Skeletal muscle tissue (tissue), 4 donors: ENCODE measurements around the gene PTPRK. TPM values are rescaled to one million over a fixed set of nuclear protein-coding genes. Genes with fewer than 3 reads are reported as not detected.

Experiments
- H3K27ac ChIP-seq: one replicate; pipeline ENCODE4 v1.7.0; 2013; ENCODE audit warnings: mild to moderate bottlenecking, low read depth, low read length, inconsistent platforms
- H3K27me3 ChIP-seq, 3 donors: one replicate each; pipeline ENCODE4 v1.7.0; 2013; ENCODE audit warnings: low read length in 3 of 3; ENCODE audit not compliant: control insufficient read depth in 3 of 3, insufficient read depth in 3 of 3
- H3K36me3 ChIP-seq, 3 donors: one replicate each; pipeline ENCODE4 v1.7.0; 2013; ENCODE audit warnings: low read length in 3 of 3; ENCODE audit not compliant: control insufficient read depth in 3 of 3, insufficient read depth in 3 of 3
- H3K4me1 ChIP-seq, 3 donors: one replicate each; pipeline ENCODE4 v1.7.0; 2013; ENCODE audit warnings: low read length in 3 of 3, mild to moderate bottlenecking in 3 of 3; ENCODE audit not compliant: control insufficient read depth in 3 of 3, insufficient read depth in 3 of 3
- H3K4me3 ChIP-seq, 3 donors: one replicate each; pipeline ENCODE4 v1.7.0; 2013; ENCODE audit warnings: low read length in 3 of 3
- H3K9ac ChIP-seq, 3 donors: one replicate each; pipeline ENCODE4 v1.7.0; 2013; ENCODE audit warnings: low read length in 3 of 3, mild to moderate bottlenecking in 3 of 3, moderate library complexity in 2 of 3, low read depth in 1 of 3
- H3K9me3 ChIP-seq, 3 donors: one replicate each; pipeline ENCODE4 v1.7.0; 2013; ENCODE audit warnings: low read length in 3 of 3; ENCODE audit not compliant: control insufficient read depth in 3 of 3
- total RNA-seq: library from RNA; depleted of rRNA; stranded (reverse); fragments of >200 nt; gene quantifications from one replicate; pipeline ENCODE4 v1.2.3, GENCODE V29; 2014
- donor health status: Osteomylitis.

PTPRK gene
- total RNA-seq, 1 donor from 2014 or later: 37.1 TPM

DNA sequence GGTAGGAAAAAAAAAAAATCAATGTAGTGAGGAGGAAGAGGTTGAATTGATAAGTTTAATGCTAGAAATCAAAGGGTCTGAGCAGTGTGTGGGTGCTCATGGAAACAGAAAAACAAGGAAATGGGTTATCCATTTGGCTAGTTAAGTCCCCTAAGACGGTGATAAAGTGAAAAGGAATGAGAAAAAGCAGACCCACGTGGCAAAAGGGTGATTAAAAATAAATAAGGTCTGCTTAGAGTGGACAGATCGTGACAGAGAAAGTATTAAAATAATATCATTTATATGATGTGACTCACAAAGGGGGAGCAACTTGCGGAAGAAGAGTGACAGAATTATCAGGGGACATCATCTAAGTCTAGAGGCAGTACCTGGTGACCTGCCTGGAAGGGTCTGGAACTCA lies 367.8 kb downstream of the PTPRK start:
- Histone ChIP-seq H3K4me3 (no peak overlapping the region), H3K36me3 (no peaks in the 10 kb centered on the region), H3K9me3 (no peaks in the 10 kb centered on the region), H3K27me3 (no peaks in the 10 kb centered on the region), H3K4me1 (no peaks in the 10 kb centered on the region), H3K9ac (no peak overlapping the region), H3K27ac (no peak overlapping the region)

DNA sequence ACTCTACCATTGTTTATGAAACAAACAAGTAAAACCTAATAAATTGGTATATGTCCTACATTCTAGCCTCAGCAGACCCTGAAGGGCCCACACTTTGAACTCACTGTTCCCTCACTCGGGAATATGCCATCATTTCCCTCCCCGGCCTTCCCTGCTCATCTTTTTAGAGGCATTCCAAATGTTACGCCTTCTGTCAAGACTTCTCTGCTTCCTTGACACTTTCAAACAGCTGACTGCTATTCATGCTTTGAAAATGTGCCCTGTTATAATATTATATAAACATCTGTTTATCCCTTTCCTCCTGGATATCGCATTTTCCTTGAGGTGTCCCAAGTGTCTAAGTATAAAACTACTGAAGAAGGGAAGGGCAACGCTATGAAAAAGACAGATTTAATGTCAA lies 370.0 kb downstream of the PTPRK start:
- H3K27me3 ChIP-seq: no peaks in the 10 kb centered on the region
- no peak overlapping the region for H3K4me3 ChIP-seq
- no peaks in the 10 kb centered on the region for H3K4me1 ChIP-seq
- no peaks in the 10 kb centered on the region for H3K9me3 ChIP-seq
- no peak overlapping the region for H3K27ac ChIP-seq
- no peaks in the 10 kb centered on the region for H3K36me3 ChIP-seq
- no peak overlapping the region for H3K9ac ChIP-seq

DNA sequence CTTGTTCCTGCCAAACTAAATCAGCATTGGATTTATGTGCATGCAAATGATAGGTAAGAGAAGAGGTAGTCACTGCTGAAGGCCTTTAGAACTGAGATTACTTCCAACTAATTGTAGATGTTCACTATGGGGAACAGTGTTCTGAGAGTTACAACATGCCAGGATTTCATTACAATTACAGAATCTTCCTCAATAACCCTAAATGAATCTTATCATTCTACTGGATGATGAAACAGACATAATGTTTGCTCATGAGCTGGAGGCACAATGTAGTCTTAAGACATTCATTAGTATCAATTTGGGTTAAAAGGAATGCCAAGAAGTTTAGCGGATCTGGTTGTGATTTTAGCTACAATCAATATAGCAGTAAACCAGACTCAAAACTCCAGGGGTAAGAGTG lies 370.6 kb downstream of the PTPRK start:
- Histone ChIP-seq H3K4me1 (no peaks in the 10 kb centered on the region), H3K27me3 (no peaks in the 10 kb centered on the region), H3K9ac (no peak overlapping the region), H3K4me3 (no peak overlapping the region), H3K27ac (no peak overlapping the region), H3K9me3 (no peaks in the 10 kb centered on the region), H3K36me3 (no peaks in the 10 kb centered on the region)

DNA sequence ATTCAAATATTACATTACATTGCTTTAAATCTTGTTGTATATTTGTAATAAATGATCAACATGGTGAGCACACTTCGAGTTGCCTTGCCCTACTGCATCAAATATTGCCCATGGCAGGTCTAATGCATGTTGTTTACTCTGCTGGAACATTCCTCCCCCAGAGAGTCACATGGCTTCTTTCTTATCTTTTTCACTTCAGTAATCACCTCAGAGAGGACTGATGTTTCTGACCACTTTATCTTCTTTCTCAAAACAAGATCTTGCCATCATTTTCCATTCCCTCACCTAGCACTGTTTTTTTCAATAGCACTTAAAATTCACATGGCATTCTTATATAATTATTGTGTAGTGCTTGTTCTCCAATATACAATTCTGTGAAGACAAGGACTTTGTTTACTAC lies 376.1 kb downstream of the PTPRK start:
- H3K4me1 ChIP-seq: no peaks in the 10 kb centered on the region
- no peak overlapping the region for H3K27ac ChIP-seq

DNA sequence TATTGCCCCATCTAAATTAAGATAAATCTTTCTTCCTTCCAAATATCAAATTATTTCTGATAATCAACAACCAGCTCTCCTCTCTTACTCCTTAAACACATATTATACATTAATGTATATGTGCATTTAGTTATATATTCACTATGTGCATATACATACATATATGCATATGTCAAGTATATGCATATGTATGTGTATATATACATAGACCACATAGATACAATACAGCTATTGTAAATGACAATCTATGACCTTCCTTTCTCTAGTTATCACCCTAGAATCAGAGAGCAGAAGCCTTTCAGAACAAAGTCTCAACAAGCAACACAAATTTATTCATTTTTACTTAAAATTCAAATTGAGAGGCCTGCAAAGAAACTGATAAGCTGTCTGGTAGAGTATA lies 378.5 kb downstream of the PTPRK start:
- no peaks in the 10 kb centered on the region for H3K27me3 ChIP-seq
- H3K4me3 ChIP-seq: no peak overlapping the region
- no peak overlapping the region for H3K9ac ChIP-seq
- no peak overlapping the region for H3K27ac ChIP-seq
- no peaks in the 10 kb centered on the region for H3K9me3 ChIP-seq
- no peaks in the 10 kb centered on the region for H3K36me3 ChIP-seq
- H3K4me1 ChIP-seq: no peaks in the 10 kb centered on the region

More for the DNA sequence above, 376.1 kb downstream of the PTPRK start:
- no peaks in the 10 kb centered on the region for H3K36me3 ChIP-seq
- no peaks in the 10 kb centered on the region for H3K27me3 ChIP-seq
- H3K9ac ChIP-seq: no peak overlapping the region
- no peaks in the 10 kb centered on the region for H3K9me3 ChIP-seq
- no peak overlapping the region for H3K4me3 ChIP-seq

DNA sequence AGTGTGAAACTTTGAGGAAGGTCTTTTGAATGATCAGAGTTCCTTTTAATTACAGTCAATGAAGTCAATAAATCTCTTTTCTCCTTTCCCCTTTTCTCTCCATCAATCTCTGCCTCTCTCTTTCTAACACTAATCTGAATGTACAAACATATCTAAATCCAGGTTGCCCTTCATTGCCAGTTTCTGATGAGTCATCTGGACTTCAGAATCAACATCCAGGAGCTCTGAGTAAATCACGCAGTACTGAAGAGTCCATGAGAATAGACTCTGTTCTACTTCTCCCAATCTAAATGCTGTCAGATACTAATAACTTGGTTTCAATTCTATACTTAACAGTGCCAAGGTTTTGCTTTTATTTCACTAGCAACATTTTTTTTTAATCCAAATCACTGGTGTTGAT lies 380.9 kb downstream of the PTPRK start:
- Histone ChIP-seq H3K9ac (no peak overlapping the region), H3K27ac (no peak overlapping the region), H3K4me3 (no peak overlapping the region), H3K9me3 (no peaks in the 10 kb centered on the region), H3K36me3 (no peaks in the 10 kb centered on the region), H3K27me3 (no peaks in the 10 kb centered on the region), H3K4me1 (no peaks in the 10 kb centered on the region)

DNA sequence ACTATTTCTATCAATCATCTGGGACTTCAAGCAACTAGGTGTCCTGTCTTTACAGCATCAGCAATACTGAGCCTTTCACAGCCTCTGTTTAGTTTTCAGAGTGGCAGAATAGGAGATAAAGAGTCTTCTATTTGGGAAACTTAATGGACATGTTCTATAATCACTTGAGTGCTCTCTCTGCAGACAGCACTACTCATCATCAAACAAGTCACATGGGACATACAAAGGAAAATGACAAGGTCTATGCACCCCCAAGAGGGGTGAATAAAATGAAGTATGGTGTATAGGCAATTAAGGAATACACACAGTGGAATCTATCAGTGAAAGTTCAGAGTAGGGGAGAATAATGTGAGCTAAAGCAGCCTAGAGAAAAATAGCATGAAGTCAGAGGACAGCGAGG lies 381.7 kb downstream of the PTPRK start:
- Histone ChIP-seq H3K4me1 (no peaks in the 10 kb centered on the region), H3K4me3 (no peak overlapping the region), H3K9me3 (no peaks in the 10 kb centered on the region), H3K36me3 (no peaks in the 10 kb centered on the region), H3K27ac (no peak overlapping the region), H3K9ac (no peak overlapping the region), H3K27me3 (no peaks in the 10 kb centered on the region)

DNA sequence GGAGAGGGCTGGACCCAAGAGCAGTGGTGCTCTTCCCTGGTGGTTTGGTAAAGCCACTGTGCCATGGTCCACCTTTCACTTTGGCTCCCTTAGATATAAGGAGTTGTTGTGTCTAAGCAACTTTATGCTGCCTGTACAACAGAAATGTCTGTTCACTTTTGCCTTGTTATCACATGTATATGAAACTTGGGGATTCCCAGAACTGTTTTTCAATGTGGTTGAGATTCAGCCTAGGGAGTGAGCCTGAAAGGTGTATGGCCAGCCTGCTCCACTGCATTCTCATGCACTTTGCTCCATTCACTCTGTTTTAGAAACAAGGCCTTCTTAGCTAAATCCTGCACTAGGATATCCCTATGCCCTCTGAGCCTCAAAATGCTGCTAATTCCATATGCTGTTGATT lies 385.1 kb downstream of the PTPRK start:
- Histone ChIP-seq H3K9ac (no peak overlapping the region), H3K27ac (no peak overlapping the region), H3K27me3 (no peaks in the 10 kb centered on the region), H3K36me3 (no peaks in the 10 kb centered on the region), H3K4me1 (no peaks in the 10 kb centered on the region), H3K4me3 (no peak overlapping the region), H3K9me3 (no peaks in the 10 kb centered on the region)

DNA sequence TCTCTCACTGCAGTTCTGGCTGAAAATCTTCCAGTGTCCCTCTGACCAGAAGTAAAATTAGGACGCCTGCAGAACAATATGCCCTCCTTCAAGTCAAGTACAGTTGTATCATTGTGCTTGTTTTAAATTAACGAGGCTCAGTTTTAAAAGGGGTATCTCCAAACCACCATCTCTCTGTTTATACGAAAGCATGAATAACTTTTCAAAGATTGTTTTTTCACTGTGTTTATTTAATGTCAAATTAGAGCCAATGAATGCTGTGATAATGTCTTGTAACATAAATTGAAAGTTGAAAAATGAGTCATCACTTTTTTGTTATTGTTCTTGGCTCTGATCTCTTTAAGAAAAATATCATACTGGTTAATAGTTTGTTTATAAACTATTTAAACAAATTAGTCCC lies 388.8 kb downstream of the PTPRK start:
- Histone ChIP-seq H3K27me3 (no peaks in the 10 kb centered on the region), H3K4me1 (no peaks in the 10 kb centered on the region), H3K9ac (no peak overlapping the region), H3K36me3 (no peaks in the 10 kb centered on the region), H3K4me3 (no peak overlapping the region), H3K9me3 (no peaks in the 10 kb centered on the region), H3K27ac (no peak overlapping the region)

DNA sequence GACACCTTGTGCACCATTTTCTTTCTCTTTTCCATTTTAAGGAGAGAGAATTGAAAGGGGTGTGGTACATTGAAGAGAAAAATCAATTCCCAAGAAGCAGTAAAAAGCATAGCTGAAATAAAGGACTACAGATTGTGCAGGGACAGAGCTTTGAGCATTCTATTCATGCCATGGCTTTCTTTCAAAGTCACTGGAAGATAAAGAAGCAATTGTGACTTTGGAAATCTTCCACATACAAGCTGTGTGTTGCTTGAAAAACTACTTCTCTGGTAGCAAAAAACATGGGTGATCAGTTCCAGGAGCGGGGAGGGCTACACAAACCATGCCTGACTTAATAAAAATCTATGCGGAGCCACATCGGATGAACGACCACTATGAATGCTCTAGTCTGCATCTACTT lies 389.4 kb downstream of the PTPRK start:
- Histone ChIP-seq H3K9ac (no peak overlapping the region), H3K27me3 (no peaks in the 10 kb centered on the region), H3K4me1 (no peaks in the 10 kb centered on the region), H3K9me3 (no peaks in the 10 kb centered on the region), H3K4me3 (no peak overlapping the region), H3K27ac (no peak overlapping the region), H3K36me3 (no peaks in the 10 kb centered on the region)

DNA sequence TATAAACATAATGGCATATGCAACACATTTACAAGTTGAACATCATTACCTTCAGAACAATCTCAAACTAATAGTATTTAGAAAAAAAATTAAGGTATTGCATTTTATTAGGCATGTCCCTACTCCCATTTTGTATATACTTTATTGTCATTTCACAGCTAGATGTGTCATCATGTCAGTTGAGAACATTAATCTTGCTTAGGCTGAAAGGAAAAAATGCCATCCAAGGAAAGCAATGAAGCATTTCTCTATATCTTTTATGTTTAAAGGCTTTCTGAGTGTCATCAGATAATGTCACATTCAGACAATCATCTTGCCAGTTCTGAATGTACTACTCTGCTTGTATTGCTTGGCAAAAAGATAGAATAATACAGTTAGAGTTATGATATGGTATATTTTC lies 390.7 kb downstream of the PTPRK start:
- no peaks in the 10 kb centered on the region for H3K36me3 ChIP-seq
- H3K4me3 ChIP-seq: no peak overlapping the region
- H3K27ac ChIP-seq: no peak overlapping the region

More for the DNA sequence above, 390.7 kb downstream of the PTPRK start:
- Histone ChIP-seq H3K4me1 (no peaks in the 10 kb centered on the region), H3K9me3 (no peaks in the 10 kb centered on the region), H3K9ac (no peak overlapping the region), H3K27me3 (no peaks in the 10 kb centered on the region)
